ENCODE data around the gene DZIP3. TPM values are rescaled to one million over a fixed set of nuclear protein-coding genes. Genes with fewer than 3 reads are reported as not detected.
A peak's percentile ranks its signal among the peaks of the same experiment; 100 is the strongest.

DZIP3 gene
- total RNA-seq, 1 experiment from 2014 or later = 22.1 TPM

DNA sequence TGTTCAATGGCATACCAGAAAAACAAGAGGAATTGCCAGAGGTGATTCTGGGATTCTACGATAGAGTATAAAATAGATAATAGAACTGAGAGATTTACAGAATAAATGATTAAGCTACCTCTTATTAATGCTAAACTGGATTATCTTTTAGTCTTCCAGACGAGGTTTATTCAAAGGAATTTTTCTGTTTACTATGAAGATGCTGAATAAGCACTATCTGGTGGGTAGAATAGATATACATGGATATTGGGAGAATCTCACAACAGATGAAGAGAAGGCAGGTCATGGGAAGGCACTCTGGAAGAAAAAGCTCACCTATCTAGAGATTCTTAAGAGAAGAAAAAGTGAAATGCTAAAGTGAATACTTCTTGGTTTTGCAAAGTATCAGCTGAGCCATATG lies 11.5 kb upstream of the DZIP3 start:
- Histone ChIP-seq H3K4ac (ENCODE audit: low read depth, low read length) (no peak overlapping the region), H2BK120ac (ENCODE audit: low read depth, low read length, poor library complexity, severe bottlenecking) (no peak overlapping the region), H2BK5ac (ENCODE audit: insufficient read length, low read length) (no peak overlapping the region), H2AFZ (ENCODE audit: low read length) (no peak overlapping the region), H3K79me2 (ENCODE audit: insufficient read depth, low read length) (no peaks in the 10 kb centered on the region), H2BK12ac (ENCODE audit: insufficient read length, low read depth, low read length) (no peak overlapping the region), H3K27me3 (ENCODE audit: insufficient read depth, low read length) (no peaks in the 10 kb centered on the region), H3K18ac (ENCODE audit: insufficient read length, low read depth, low read length) (no peak overlapping the region), H3K79me1 (ENCODE audit: insufficient read depth, low read depth, low read length, poor library complexity, severe bottlenecking) (peaks cover 4% of the 10 kb centered on the region), H4K91ac (ENCODE audit: insufficient read length, low read depth, low read length) (no peak overlapping the region), H3K4me1 (ENCODE audit: insufficient read depth, low read length) (peaks cover 2% of the 10 kb centered on the region; the same call in 1 of the 2 replicates), H4K8ac (replicated peaks; ENCODE audit: insufficient read length, low read depth, low read length) (no peak overlapping the region), H3K14ac (ENCODE audit: insufficient read depth, low read length) (no peak overlapping the region), H4K5ac (ENCODE audit: insufficient read length, low read depth, low read length) (no peak overlapping the region), H4K20me1 (ENCODE audit: control insufficient read depth, insufficient read depth, insufficient read length) (no peaks in the 10 kb centered on the region), H3K9me3 (ENCODE audit: control insufficient read depth, low read depth, low read length) (no peaks in the 10 kb centered on the region), H2BK15ac (ENCODE audit: low read depth, low read length) (no peak overlapping the region), H3K56ac (ENCODE audit: insufficient read length, low read depth, low read length) (no peak overlapping the region), H3K23me2 (ENCODE audit: insufficient read length, low read depth, low read length, poor library complexity, severe bottlenecking) (no peaks in the 10 kb centered on the region), H3K23ac (ENCODE audit: insufficient read length, low read depth, low read length) (no peak overlapping the region), H3K4me2 (ENCODE audit: insufficient read depth, insufficient read length, low read length) (no peak overlapping the region), H3K27ac (ENCODE audit: insufficient read length, low read depth, low read length) (no peak overlapping the region), H2BK20ac (ENCODE audit: low read depth, low read length, poor library complexity, severe bottlenecking) (no peak overlapping the region), H3K9ac (ENCODE audit: extremely low read depth, insufficient read length, low read length) (no peak overlapping the region), H2AK5ac (ENCODE audit: insufficient read length, low read length) (no peak overlapping the region), H3T11ph (ENCODE audit: low read length) (no peak overlapping the region)
- Mint-ChIP-seq H3K4me1 (peaks cover 27 to 36% of the 10 kb centered on the region in 2 experiments), H3K36me3 (ENCODE audit: insufficient read depth in 1 of 3, low read depth in 3 of 3) (peaks cover 29 to 67% (median 60%) of the 10 kb centered on the region in 3 experiments; a peak in 6 of 7 replicates), H3K27ac (peak overlapping the region in 2 of 3 experiments; percentile 41 to 42; a peak in 3 of 7 replicates), H3K27me3 (ENCODE audit: low read depth) (no peaks in the 10 kb centered on the region), H3K9me3 (peaks cover 0 to 4% of the 10 kb centered on the region in 2 experiments; a peak in 1 of 5 replicates), H3K4me3 (no peak overlapping the region)
- WGBS (ENCODE audit: extremely low coverage, insufficient read length, low lambda C conversion rate) = no CpG with 5 or more reads among the region's 2 CpGs
- DNase-seq = no peak
- TF ChIP-seq, protein P1, sequence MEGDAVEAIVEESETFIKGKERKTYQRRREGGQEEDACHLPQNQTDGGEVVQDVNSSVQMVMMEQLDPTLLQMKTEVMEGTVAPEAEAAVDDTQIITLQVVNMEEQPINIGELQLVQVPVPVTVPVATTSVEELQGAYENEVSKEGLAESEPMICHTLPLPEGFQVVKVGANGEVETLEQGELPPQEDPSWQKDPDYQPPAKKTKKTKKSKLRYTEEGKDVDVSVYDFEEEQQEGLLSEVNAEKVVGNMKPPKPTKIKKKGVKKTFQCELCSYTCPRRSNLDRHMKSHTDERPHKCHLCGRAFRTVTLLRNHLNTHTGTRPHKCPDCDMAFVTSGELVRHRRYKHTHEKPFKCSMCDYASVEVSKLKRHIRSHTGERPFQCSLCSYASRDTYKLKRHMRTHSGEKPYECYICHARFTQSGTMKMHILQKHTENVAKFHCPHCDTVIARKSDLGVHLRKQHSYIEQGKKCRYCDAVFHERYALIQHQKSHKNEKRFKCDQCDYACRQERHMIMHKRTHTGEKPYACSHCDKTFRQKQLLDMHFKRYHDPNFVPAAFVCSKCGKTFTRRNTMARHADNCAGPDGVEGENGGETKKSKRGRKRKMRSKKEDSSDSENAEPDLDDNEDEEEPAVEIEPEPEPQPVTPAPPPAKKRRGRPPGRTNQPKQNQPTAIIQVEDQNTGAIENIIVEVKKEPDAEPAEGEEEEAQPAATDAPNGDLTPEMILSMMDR (conservative IDR thresholded peaks at IDR 0.05) = no peak

All from H9 (cell line).